PC-9 (cell line): ENCODE results near the gene DUSP10. TPM values are rescaled to one million over a fixed set of nuclear protein-coding genes. Genes with fewer than 3 reads are reported as not detected.

Experiments
- BruUV-seq: library from RNA; stranded (reverse); fragments of 400-500 nt; replicated peaks from 2 replicates; lab custom pipeline; 2021; lab: Mats Ljungman, UMichigan
- CTCF ChIA-PET: fragments of 300-600 bp; sonication (Branson Sonifier 250); formaldehyde crosslinking; loops from one replicate; lab custom pipeline; 2022; ENCODE audit warnings: antibody characterized with exemption; lab: Charles Lee
- POLR2A ChIA-PET: fragments of 300-600 bp; sonication (Branson Sonifier 250); formaldehyde crosslinking; loops from one replicate; lab custom pipeline; 2022; ENCODE audit warnings: antibody characterized with exemption; ENCODE audit not compliant: unreplicated experiment; lab: Charles Lee
- DNase-seq, 2 experiments: peaks; one replicate each; pipeline versions ENCODE4 v3.0.0 to v3.0.0-alpha.2; 2015 to 2022; ENCODE audit warnings: mixed read lengths in 1 of 2
- H2AFZ ChIP-seq: fragments of 200-600 bp; sonication (generic); 2 replicates; pipeline ENCODE4 v1.8.1; 2017; ENCODE audit warnings: antibody characterized with exemption
- H3F3A ChIP-seq: fragments of 200-600 bp; sonication (generic); 2 replicates; pipeline ENCODE4 v1.8.1; 2017; ENCODE audit warnings: antibody characterized with exemption, mild to moderate bottlenecking, low read depth; ENCODE audit not compliant: insufficient read depth
- H3K27ac ChIP-seq: fragments of 200-600 bp; sonication (generic); 2 replicates; pipeline ENCODE4 v1.6.1; 2016; ENCODE audit warnings: mixed run types
- H3K27me3 ChIP-seq: fragments of 200-600 bp; sonication (generic); 2 replicates; pipeline ENCODE4 v1.6.1; 2016; ENCODE audit warnings: low read depth, mixed run types; ENCODE audit not compliant: insufficient read depth
- H3K36me3 ChIP-seq: fragments of 200-600 bp; sonication (generic); 2 replicates; pipeline ENCODE4 v1.6.1; 2016; ENCODE audit warnings: low read depth, mixed run types
- H3K4me1 ChIP-seq: fragments of 200-600 bp; sonication (generic); replicated peaks from 2 replicates; pipeline ENCODE4 v1.6.1; 2016; ENCODE audit warnings: mixed run types; ENCODE audit not compliant: insufficient read depth
- H3K4me2 ChIP-seq: fragments of 200-600 bp; sonication (generic); 2 replicates; pipeline ENCODE4 v1.6.1; 2017; ENCODE audit warnings: mixed run types
- H3K4me3 ChIP-seq: fragments of 200-600 bp; sonication (generic); 2 replicates; pipeline ENCODE4 v1.6.1; 2016; ENCODE audit warnings: mixed run types
- H3K79me2 ChIP-seq: fragments of 200-600 bp; sonication (generic); 2 replicates; pipeline ENCODE4 v1.6.1; 2017; ENCODE audit warnings: low read depth, mixed run types
- H3K9me2 ChIP-seq: fragments of 200-600 bp; sonication (generic); 2 replicates; pipeline ENCODE4 v1.8.1; 2017; ENCODE audit warnings: mild to moderate bottlenecking; ENCODE audit not compliant: insufficient read depth
- H3K9me3 ChIP-seq: fragments of 200-600 bp; sonication (generic); 2 replicates; pipeline ENCODE4 v1.8.1; 2016; ENCODE audit warnings: low read depth; ENCODE audit not compliant: insufficient read depth
- H4K20me1 ChIP-seq: fragments of 200-600 bp; sonication (generic); 2 replicates; pipeline ENCODE4 v1.8.1; 2017; ENCODE audit not compliant: insufficient read depth
- EZH2 ChIP-seq: fragments of 200-600 bp; sonication (generic); IDR thresholded peaks from 2 replicates; pipeline ENCODE4 v1.8.0; 2017; ENCODE audit warnings: antibody characterized with exemption, low read depth
- intact Hi-C: fragments of 100-400 bp; cut with micrococcal nuclease; formaldehyde crosslinking; loops from one replicate; pipeline ENCODE4 v1.10.0; 2022; ENCODE audit not compliant: unreplicated experiment
- total RNA-seq: library from RNA; stranded (reverse); gene quantifications from 2 replicates; pipeline ENCODE4 v1.2.3, GENCODE V29; 2021
- TF ChIP-seq, protein P1 (sequence below): fragments of 200-600 bp; sonication (generic); conservative IDR thresholded peaks from 2 replicates; pipeline ENCODE4 v1.6.1; 2017; ENCODE audit warnings: mixed run types, antibody characterized with exemption, mild to moderate bottlenecking, moderate library complexity

Gene DUSP10
- total RNA-seq, 1 experiment from 2014 or later, result 7.0 TPM

DNA sequence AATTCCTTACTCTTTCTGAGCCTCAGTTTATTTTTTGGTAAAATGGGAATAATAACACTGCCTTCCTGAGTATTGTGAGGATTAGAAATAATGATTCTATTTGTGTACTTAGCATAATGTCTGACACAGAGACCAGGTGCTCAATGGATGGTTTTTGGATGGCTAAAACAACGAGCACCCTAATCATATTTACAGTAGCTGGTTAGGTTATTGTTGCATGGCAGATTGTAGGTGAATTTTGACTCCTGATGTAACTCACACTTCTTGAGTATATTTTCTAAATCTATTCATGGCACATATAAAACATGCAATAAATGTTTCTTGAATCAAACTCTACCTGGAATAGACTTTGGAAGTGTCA is 11.9 kb upstream of the DUSP10 start:
- Histone ChIP-seq H3K4me3 (no peak overlapping the region), H3K27ac (no peak overlapping the region), H3K4me1 (no peaks in the 10 kb centered on the region), H3K9me3 (no peaks in the 10 kb centered on the region), H3K9me2 (no peaks in the 10 kb centered on the region), H3K4me2 (no peak overlapping the region), H3K27me3 (no peaks in the 10 kb centered on the region), H3K79me2 (no peaks in the 10 kb centered on the region), H2AFZ (no peak overlapping the region), H4K20me1 (no peaks in the 10 kb centered on the region), H3F3A (no peaks in the 10 kb centered on the region), H3K36me3 (no peaks in the 10 kb centered on the region)
- POLR2A ChIA-PET, result no interaction called here
- TF ChIP-seq EZH2, result no peak
- TF ChIP-seq, protein P1, sequence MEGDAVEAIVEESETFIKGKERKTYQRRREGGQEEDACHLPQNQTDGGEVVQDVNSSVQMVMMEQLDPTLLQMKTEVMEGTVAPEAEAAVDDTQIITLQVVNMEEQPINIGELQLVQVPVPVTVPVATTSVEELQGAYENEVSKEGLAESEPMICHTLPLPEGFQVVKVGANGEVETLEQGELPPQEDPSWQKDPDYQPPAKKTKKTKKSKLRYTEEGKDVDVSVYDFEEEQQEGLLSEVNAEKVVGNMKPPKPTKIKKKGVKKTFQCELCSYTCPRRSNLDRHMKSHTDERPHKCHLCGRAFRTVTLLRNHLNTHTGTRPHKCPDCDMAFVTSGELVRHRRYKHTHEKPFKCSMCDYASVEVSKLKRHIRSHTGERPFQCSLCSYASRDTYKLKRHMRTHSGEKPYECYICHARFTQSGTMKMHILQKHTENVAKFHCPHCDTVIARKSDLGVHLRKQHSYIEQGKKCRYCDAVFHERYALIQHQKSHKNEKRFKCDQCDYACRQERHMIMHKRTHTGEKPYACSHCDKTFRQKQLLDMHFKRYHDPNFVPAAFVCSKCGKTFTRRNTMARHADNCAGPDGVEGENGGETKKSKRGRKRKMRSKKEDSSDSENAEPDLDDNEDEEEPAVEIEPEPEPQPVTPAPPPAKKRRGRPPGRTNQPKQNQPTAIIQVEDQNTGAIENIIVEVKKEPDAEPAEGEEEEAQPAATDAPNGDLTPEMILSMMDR, result no peak
- no TSS peak for BruUV-seq
- intact Hi-C loops, result no loop called here
- no peak for DNase-seq
- CTCF ChIA-PET, result no interaction called here

DNA sequence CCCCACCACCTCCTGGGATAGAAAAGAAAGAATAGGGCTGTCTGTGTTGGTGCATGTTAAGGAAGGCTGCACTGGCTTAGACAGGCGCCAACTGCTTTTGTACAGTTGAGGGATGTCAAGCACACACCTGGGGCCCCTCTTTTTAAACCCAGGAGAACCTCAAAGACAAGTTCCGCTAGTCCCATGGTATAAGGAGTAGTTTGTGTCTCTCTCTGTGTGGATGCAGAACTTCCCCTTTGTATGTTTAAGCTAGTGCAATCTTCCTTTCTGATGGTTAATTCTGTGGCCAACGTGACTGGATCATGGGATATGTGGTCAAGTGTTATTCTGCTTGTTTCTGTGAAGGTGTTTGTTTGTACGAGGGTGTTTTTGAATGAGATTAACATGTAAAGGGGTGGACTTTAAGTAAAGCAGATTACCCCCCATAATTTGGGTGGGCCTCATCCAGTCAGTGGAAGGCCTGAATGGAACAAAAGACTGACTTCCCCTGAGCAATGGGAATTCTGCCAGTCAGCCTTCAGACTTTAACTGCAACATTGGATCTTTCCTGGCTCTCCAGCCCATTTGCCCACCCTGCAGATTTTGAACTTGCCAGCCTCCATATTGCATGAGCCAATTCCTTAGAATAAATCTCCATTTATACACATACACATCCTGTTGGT is 9.5 kb upstream of the DUSP10 start:
- no TSS peak for BruUV-seq
- intact Hi-C loops, result no loop called here
- CTCF ChIA-PET, result no interaction called here

DNA sequence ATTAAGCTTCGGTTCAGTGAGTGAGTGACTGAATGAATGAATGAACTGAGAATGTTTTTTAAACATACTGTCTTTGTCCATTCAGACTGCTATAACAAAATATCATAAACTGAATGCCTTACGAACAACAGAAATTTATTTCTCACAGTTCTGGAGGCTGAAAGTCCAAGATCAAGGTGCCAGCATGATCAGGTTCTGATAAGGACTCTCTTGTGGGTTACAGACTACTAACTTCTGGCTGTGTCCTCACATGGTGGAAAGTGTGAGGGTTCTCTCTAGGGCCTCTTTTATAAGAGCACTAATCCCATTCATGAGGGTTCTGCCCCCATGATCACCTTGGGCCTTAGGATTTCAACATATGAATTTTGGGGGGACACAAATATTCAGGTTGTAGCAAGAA is 7.1 kb upstream of the DUSP10 start:
- Histone ChIP-seq H3K27ac (no peak overlapping the region), H4K20me1 (no peaks in the 10 kb centered on the region), H3K4me2 (no peak overlapping the region), H3K4me1 (peaks cover 11% of the 10 kb centered on the region), H3K9me3 (no peaks in the 10 kb centered on the region; the same call in 1 of the 2 replicates), H3K79me2 (no peaks in the 10 kb centered on the region), H3F3A (no peaks in the 10 kb centered on the region), H2AFZ (no peak overlapping the region), H3K36me3 (no peaks in the 10 kb centered on the region), H3K27me3 (no peaks in the 10 kb centered on the region), H3K9me2 (no peaks in the 10 kb centered on the region), H3K4me3 (no peak overlapping the region)
- DNase-seq, result no peak
- ChIA-PET POLR2A (no interaction called here), CTCF (no interaction called here)
- intact Hi-C loops, result no loop called here
- TF ChIP-seq, protein P1, result no peak
- no peak for TF ChIP-seq EZH2
- no TSS peak for BruUV-seq

More for the DNA sequence above, 9.5 kb upstream of the DUSP10 start:
- Histone ChIP-seq H3K27ac (no peak overlapping the region), H3K79me2 (no peaks in the 10 kb centered on the region), H3K4me3 (no peak overlapping the region), H3K27me3 (no peaks in the 10 kb centered on the region), H3F3A (no peaks in the 10 kb centered on the region), H4K20me1 (no peaks in the 10 kb centered on the region), H3K9me2 (no peaks in the 10 kb centered on the region), H3K9me3 (no peaks in the 10 kb centered on the region; the same call in 1 of the 2 replicates), H3K4me2 (no peak overlapping the region), H2AFZ (no peak overlapping the region), H3K4me1 (no peaks in the 10 kb centered on the region), H3K36me3 (no peaks in the 10 kb centered on the region)
- POLR2A ChIA-PET, result no interaction called here
- no peak for DNase-seq
- TF ChIP-seq, protein P1, result no peak
- TF ChIP-seq EZH2, result no peak
